Measurements from ENCODE around the gene ORM1.

Gene ORM1

GRCh38 chr9:114299286-114300152, 23.4 kb upstream of the ORM1 start:
- no peak for DNase-seq (ENCODE audit: extremely low spot score)
- ChIA-PET POLR2A (no interaction called here), CTCF (interaction anchor here (0.9 to 1.5 kb wide), 3 partner anchors 8 to 217 kb away, joined by 4 to 9 read pairs (median 5); no protein-coding TSS in a partner anchor)
- TF ChIP-seq FOXK2 (IDR thresholded peaks at IDR 0.05), result no peak
- no peak for TF ChIP-seq FOXA1 (IDR thresholded peaks at IDR 0.05)
- TF ChIP-seq L3MBTL2 (conservative IDR thresholded peaks at IDR 0.05), result no peak
- no peak for TF ChIP-seq HDGF (IDR thresholded peaks at IDR 0.05; ENCODE audit: borderline replicate concordance)
- TF ChIP-seq SP1 (IDR thresholded peaks at IDR 0.05), result no peak
- TF ChIP-seq CTBP1 (IDR thresholded peaks at IDR 0.05; ENCODE audit: borderline replicate concordance), result no peak
- TF ChIP-seq ELF4 (IDR thresholded peaks at IDR 0.05), result no peak
- no peak for TF ChIP-seq TARDBP (IDR thresholded peaks at IDR 0.05)
- no peak for TF ChIP-seq NFRKB (IDR thresholded peaks at IDR 0.05)
- TF ChIP-seq LEF1 (IDR thresholded peaks at IDR 0.05; ENCODE audit: borderline replicate concordance), result no peak
- no peak for TF ChIP-seq ZNF384 (IDR thresholded peaks at IDR 0.05)
- no peak for TF ChIP-seq FOXM1 (IDR thresholded peaks at IDR 0.05; ENCODE audit: borderline replicate concordance)
- no peak for TF ChIP-seq SUZ12 (IDR thresholded peaks at IDR 0.05)
- no peak for TF ChIP-seq BHLHE40 (IDR thresholded peaks at IDR 0.05; ENCODE audit: borderline replicate concordance)
- no peak for TF ChIP-seq ARNT (IDR thresholded peaks at IDR 0.05)
- no peak for TF ChIP-seq PKNOX1 (IDR thresholded peaks at IDR 0.05)

DNA sequence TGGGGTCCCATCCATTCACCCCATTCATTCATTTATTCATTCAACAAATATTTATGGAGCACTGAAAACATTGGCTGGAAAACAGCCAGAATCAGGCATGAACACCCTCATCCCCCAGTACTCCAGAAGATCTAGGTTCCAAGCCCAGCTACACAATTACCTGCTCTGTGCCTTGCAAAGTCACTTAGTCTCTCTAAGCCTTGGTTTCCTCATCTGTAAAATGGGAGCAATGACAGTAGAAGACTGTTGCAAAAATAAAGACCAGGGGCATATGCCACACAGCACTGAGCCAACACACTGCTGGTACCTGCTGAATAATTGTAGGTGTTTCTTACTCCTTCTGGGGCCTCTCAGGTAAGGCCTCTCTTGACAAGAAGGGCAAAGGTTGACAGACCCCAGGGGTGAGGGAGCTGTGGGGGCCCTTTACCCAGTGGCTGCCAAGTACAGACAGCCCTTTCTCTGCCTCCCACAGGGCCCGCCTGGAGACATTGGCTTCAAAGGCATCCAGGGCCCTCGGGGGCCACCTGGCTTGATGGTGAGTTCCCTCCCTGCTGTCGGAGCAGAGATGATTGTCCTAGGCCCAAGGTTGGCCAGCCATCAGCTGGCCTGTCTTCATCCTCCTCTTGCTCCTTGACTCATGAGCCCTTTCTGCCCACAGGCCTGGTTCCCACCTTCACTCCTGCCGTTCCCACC, 22.6 kb upstream of the ORM1 start:
- no peak for TF ChIP-seq ZNF384 (IDR thresholded peaks at IDR 0.05)
- no peak for TF ChIP-seq NFRKB (IDR thresholded peaks at IDR 0.05)
- no peak for TF ChIP-seq TARDBP (IDR thresholded peaks at IDR 0.05)
- no peak for TF ChIP-seq SP1 (IDR thresholded peaks at IDR 0.05)
- TF ChIP-seq FOXK2 (IDR thresholded peaks at IDR 0.05), result no peak
- CTCF ChIA-PET, result interaction anchor here (0.9 to 1.1 kb wide), 2 partner anchors 9 to 218 kb away, joined by 4 to 9 read pairs; no protein-coding TSS in a partner anchor
- POLR2A ChIA-PET, result no interaction called here
- DNase-seq (ENCODE audit: extremely low spot score), result no peak

DNA sequence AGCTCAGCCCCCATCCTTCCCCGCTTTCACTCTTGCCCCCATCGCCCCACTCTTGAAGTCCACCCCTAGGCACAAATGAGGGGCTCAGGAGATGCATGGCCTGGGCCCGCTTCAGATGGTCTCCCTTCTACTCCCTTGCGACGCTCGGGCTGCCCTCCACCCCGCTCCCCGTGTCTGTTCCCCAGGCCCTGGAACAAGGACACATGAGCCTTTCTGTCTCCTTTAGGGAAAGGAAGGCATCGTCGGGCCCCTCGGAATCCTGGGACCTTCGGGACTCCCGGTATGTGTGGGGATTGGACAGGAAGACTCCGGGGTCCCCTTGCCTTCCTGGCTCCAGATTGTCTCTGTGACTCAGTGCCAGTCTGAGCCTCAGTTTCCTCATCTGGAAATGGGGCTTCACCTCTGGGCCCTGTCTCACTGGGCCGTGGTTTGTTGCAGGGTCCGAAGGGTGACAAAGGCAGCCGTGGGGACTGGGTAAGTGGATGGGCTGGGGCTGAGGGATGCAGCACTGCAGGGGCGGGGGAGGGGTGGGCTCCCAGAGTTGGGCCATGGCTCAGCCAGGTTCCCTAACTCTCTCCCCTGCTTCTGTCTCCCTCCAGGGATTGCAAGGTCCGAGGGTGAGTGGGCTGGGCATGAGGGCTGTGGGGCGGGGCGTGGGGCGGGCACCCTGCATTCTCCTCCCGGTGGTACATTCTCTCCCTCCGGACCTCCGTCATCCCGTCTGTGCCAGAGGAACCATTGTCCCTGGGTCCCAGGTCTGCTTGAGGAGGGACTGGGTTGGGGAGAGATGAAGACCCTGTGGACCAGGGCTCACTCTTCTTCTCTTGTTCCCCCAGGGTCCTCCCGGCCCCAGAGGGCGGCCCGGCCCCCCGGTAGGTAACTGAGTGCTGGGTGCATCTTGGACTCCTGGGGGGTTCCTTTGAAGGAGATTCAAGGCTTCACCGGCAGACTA, 21.8 kb upstream of the ORM1 start:
- no peak for DNase-seq (ENCODE audit: extremely low spot score)
- POLR2A ChIA-PET, result no interaction called here
- TF ChIP-seq FOXM1 (IDR thresholded peaks at IDR 0.05; ENCODE audit: borderline replicate concordance), result no peak
- TF ChIP-seq LEF1 (IDR thresholded peaks at IDR 0.05; ENCODE audit: borderline replicate concordance), result no peak
- no peak for TF ChIP-seq FOXK2 (IDR thresholded peaks at IDR 0.05)
- no peak for TF ChIP-seq HDGF (IDR thresholded peaks at IDR 0.05; ENCODE audit: borderline replicate concordance)
- TF ChIP-seq FOXA1 (IDR thresholded peaks at IDR 0.05), result no peak
- TF ChIP-seq ZNF384 (IDR thresholded peaks at IDR 0.05), result no peak
- TF ChIP-seq TARDBP (IDR thresholded peaks at IDR 0.05), result no peak
- no peak for TF ChIP-seq SUZ12 (IDR thresholded peaks at IDR 0.05)
- TF ChIP-seq BHLHE40 (IDR thresholded peaks at IDR 0.05; ENCODE audit: borderline replicate concordance), result no peak
- TF ChIP-seq L3MBTL2 (conservative IDR thresholded peaks at IDR 0.05), result no peak
- TF ChIP-seq CTBP1 (IDR thresholded peaks at IDR 0.05; ENCODE audit: borderline replicate concordance), result no peak
- TF ChIP-seq PKNOX1 (IDR thresholded peaks at IDR 0.05), result no peak
- CTCF ChIA-PET, result no interaction called here

- TF ChIP-seq HDGF (IDR thresholded peaks at IDR 0.05; ENCODE audit: borderline replicate concordance) (no peak), FOXM1 (IDR thresholded peaks at IDR 0.05; ENCODE audit: borderline replicate concordance) (no peak)
- DNase-seq (ENCODE audit: extremely low spot score), result no peak
- ChIA-PET CTCF (no interaction called here), POLR2A (no interaction called here)
Observed at GRCh38 chr9:114301798-114302565, 20.9 kb upstream of the ORM1 start.

DNA sequence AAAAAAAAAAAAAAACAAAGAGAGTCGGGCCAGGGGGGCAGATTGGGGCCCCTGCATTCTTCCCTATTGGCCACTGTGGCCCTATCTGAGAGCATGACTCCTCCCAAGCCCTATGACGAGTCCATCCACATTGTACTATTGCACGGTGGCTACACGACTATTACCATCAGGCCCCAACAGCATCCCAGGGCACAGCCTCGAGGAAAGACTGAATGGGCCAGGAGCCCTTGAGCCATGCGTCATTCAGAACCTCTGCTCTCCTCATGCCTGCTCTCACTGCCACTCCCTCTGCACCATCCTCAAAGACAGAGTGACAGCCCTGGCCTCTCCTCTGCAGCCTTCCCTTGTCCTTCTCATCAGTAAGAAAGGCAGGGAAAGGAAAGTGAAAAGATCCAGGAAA, 20.2 kb upstream of the ORM1 start:
- no peak for DNase-seq (ENCODE audit: extremely low spot score)
- TF ChIP-seq HDGF (IDR thresholded peaks at IDR 0.05; ENCODE audit: borderline replicate concordance) (no peak), ARNT (IDR thresholded peaks at IDR 0.05) (no peak), TARDBP (IDR thresholded peaks at IDR 0.05) (no peak), SP1 (IDR thresholded peaks at IDR 0.05) (no peak), ELF4 (IDR thresholded peaks at IDR 0.05) (no peak), CTBP1 (IDR thresholded peaks at IDR 0.05; ENCODE audit: borderline replicate concordance) (no peak)
- ChIA-PET POLR2A (no interaction called here), CTCF (no interaction called here)

Measured in HEK293T (cell line).